GM19463 (cell line): ENCODE measurements around the gene NLRP6.
"Not testable (repeated sequence)": the region's sequence is repeated elsewhere in the genome, so short reads cannot be mapped to it uniquely, and the experiment has no call there.

Experiments
- ATAC-seq: cut with Tn5 transposase; IDR thresholded peaks from one replicate; pipeline ENCODE4 v1.9.1; 2021; ENCODE audit warnings: mild to moderate bottlenecking, moderate library complexity; ENCODE audit not compliant: unreplicated experiment

The NLRP6 gene

DNA sequence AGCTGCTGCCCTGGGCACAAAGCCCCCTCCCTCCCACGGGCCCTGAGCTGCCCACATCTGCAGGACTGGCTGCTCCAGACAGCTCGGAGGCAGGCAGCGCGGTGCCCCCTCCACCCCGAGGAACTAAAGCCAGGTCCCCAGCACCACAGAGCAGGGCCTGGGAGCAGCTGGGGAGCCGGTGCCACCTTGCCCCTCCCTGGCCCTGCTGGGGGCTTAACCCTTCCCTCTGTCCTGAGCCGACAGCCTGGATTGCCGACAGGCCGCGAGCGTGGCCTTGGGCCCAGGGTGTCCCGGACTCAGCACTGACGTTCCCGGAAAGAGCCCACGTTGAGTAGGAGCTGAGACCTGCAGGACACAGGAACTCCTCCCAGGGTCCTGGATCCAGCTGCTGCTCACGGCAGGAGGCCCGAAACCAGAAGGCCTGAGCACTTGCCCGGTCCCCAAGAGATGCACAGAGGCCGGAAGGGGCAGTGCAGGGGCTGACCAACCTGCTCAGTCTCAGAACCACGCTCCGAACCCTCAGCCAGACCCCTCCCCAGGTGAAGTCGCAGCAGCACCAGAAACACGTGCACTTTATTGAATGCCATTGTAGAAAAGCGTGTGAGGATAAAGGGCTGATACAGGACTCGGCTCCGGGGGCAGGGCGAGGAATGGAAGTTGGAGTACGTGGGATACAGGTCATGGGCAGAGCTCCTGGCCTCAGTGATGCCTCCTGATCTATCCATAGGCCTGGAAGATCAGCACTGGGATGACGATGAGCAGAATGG is 41.1 kb downstream of the NLRP6 start:
- ATAC-seq = not testable (repeated sequence)

DNA sequence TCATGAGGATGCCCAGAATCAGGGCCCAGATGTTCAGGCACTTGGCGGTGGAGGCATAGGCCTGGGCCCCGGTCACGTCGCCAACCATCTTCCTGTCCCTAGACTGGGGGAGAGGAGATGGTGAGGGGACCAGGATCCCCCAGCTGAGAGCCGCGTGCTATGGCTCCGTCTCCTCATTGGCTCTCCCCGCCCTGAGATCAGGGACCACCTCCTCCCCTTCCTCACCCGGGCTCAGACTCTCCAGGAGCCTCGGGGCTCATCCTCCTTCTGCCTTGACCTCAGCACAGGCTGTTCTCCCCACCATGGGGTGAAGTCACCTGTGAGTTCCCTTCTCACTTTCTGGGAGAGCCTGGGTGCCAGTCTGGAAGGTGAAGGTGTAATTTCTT is 41.7 kb downstream of the NLRP6 start:
- not testable (repeated sequence) for ATAC-seq

DNA sequence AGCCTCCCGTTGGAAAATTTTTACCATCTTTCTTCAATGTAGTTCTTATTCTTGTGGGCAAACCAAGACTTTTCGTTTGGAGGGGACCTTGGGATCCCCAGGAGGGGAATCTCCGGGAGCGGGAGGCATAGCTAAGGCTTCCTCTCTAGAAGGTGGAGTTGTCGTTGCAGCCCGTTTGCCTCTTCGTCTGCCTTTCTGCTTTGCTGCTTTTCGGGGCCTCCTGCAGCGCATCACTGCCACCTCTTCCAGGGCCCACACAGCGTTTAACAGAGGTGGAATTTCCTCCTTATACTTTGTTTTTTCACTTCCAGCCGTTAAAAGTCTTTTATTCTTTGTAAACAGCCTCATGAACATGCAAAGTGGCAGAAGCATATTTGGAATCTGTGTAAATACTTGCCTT is 45.9 kb downstream of the NLRP6 start:
- ATAC-seq = no peak

DNA sequence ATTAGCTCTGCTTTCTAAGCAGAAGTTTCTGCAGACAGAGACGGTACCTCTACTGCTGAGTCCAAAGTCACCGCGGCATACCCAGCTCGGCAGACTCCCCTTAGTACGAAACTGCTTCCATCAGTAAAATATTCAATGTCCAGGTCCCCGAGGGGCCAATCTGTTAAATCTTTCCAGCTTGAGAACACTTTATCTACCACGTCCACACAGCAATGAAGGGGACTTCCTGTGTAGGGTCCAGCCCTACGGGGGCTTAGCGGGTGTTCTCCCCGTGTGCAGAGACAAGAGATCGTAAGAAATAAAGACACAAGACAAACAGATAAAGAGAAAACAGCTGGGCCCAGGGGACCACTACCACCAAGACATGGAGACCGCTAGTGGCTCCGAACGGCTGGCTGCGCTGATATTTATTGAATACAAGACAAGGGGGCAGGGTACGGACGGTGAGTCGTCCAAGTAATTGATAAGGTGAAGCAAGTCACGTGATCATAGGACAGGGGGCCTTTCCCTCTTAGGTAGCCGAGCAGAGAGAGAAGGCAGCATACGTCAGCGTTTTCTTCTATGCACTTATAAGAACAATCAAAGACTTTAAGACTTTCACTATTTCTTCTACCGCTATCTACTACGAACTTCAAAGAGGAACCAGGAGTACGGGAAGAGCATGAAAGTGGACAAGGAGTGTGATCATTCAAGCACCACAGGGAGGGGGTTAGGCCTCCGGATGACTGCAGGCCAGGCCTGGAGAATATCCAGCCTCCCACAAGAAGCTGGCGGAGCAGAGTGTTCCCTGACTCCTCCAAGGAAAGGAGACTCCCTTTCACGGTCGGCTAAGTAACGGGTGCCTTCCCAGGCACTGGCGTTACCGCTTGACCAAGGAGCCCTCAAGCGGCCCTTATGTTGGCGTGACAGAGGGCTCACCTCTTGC is 46.6 kb downstream of the NLRP6 start:
- not testable (repeated sequence) for ATAC-seq

DNA sequence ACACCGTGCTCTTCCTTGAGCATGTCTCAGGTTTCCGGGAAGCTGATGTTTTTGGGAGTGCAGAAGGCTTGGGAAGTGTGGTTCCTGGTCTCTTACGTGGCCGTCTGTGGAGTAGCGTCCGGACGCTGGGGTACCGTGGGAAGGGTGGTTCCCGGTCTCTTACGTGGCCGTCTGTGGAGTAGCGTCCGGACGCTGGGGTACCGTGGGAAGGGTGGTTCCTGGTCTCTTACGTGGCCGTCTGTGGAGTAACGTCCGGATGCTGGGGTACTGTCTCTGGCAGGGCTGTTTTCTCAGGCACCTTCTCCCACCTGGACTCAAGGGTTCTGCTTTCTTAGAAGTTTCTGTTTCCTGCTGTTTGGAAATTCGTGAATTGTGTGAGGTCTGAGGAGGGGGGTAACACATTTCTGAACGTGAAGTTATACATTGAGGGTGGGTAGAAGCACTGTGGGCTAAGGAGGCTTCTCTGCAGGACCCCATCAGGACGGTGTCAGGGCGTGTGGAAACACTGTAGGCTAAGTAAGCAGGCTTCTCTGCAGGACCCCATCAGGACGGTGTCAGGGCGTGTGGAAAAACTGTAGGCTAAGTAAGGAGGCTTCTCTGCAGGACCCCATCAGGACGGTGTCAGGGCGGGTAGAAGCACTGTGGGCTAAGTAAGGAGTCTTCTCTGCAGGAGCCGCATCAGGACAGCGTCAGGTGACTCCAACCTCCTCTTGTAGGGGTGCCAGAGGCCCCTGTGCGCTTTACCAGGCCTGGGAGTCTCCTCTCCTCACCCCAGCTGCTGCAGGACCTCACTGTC is 47.8 kb downstream of the NLRP6 start:
- no peak for ATAC-seq

DNA sequence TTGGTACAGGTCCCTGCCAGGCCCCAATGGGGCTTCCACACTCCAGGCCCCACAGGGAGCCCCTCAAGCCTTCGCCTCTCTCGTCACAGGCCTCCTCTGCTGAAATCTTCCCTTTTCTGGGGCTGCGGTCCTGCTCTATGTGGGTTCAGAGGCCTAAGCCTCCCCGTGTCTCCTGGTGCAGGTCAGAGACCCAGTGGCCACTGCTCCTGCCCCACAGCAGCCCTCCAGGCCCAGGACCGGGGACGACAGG is 48.3 kb downstream of the NLRP6 start:
- no peak for ATAC-seq

DNA sequence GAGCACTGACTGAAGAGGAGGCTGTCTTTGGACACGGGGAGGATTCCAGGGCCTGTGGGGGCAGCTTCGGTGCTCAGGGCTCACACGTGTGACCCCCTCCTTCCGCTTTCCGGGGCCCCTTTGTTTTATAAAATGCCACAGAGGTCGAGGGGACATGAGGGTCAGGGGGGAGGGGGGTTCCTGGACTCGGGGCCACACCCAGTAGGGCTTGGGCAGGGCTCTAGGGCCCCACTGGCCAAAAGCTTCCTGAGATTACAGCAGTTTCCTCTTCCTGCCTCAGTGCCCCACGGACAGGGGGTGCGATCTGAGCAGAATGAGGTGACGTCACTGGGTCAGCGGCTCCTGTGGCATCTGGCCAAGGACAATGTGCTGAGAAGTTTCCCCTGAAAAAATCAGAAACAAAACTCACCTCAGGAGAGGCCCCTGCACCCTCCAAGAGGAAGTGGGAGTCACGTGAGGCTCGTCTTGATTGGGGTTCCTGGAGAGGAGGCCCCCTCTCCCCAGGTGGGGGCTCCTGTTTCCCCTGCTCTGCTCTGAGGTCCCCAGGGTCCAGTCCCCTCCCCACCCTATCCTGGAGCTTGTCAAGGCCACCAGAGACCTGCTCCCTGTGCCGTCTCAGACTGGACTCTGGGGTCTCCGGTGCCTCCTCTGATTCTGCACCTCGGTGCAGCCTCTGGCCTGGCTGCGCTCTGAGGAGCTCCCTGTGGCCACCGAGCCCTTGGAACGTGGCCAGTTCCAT is 48.8 kb downstream of the NLRP6 start:
- ATAC-seq = no peak

DNA sequence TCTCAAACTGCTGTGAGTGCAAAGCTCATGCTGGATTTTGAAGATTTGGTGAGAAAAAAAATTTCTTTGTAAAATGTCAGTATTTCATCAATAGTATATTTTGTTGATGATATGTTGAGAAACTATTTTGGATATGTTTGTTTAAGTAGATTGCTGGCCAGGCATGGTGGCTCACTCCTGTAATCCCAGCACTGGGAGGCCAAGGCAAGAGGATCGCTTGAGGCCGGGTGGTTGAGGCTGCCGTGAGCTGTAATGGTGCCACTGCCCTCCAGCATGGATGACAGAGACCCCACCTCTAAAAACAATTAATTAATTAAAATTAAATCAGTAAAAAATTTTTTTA is 49.3 kb downstream of the NLRP6 start:
- no peak for ATAC-seq

DNA sequence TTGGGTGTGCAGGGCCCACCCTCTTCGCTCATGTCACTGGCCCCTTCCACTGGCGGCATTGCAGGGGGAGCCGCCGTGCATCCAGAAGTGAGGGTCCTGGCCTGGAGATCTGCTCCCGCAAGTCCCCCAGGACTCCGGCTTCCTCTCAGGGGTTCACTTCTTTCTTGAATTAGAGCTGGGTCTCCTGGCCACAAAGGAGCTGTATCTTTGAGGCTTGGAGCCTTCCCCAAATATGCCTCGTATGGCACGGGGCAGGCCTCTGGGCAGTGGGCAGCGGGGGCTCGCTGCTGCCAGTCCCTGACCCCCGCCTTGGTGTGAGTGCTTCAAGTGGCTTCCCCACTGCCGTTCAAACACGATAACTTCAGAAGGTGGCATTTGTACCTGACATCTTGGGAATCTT is 49.8 kb downstream of the NLRP6 start:
- no peak for ATAC-seq

DNA sequence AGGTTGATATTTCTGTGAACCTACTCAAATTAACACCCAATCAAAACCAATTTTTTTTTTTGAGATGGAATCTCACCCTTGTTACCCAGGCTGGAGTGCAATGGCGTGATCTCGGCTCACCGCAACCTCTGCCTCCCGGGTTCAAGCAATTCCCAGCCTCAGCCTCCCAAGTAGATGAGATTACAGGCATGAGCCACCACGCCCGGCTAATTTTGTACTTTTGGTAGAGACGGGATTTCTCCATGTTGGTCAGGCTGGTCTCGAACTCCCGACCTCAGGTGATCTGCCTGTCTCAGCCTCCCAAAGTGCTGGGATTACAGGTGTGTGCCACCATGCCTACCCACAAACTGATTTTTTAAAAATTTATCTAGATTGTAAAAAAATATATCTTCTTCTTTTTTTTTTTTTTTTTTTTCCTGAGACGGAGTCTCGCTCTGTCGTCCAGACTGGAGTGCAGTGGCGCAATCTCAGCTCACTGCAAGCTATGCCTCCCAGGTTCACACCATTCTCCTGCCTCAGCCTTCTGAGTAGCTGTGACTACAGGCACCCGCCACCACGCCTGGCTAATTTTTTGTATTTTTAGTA is 50.4 kb downstream of the NLRP6 start:
- ATAC-seq = not testable (repeated sequence)

DNA sequence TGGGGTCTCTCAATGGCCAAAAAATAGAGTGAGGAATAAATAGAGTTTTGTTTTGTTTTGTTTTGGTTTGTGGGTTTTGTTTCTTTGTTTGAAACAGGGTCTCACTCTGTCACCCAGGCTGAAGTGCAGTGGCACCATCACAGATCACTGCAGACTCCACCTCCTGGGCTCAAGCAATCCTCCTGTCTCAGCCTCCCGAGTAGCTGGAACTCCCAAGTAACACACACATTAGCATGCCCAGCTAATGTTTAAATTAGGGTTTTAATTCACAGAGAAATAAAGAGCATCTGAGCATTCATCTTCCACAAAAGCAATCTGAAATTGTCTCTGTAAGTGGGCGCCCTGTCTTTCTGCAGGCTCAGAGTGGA is 51.7 kb downstream of the NLRP6 start:
- ATAC-seq = no peak

DNA sequence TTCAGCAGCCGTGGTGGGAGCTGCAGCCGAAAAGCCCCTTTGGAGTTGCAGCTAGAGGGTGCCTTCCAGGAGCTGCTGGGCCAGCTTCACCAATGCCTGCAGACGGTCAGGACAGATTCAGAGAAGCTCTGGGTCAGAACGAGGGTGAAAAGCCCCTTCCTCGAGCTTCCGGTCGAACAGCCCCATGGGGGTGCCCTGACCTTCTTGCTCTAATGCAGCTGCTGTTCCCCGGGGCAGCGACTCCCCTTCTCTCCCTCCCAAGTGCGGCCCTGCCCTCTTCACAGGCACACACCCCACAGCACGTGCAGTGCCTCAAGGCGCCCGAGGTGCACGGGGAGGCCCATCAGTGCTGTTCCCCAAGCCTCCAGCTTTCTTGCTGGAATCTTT is 52.1 kb downstream of the NLRP6 start:
- ATAC-seq = no peak

DNA sequence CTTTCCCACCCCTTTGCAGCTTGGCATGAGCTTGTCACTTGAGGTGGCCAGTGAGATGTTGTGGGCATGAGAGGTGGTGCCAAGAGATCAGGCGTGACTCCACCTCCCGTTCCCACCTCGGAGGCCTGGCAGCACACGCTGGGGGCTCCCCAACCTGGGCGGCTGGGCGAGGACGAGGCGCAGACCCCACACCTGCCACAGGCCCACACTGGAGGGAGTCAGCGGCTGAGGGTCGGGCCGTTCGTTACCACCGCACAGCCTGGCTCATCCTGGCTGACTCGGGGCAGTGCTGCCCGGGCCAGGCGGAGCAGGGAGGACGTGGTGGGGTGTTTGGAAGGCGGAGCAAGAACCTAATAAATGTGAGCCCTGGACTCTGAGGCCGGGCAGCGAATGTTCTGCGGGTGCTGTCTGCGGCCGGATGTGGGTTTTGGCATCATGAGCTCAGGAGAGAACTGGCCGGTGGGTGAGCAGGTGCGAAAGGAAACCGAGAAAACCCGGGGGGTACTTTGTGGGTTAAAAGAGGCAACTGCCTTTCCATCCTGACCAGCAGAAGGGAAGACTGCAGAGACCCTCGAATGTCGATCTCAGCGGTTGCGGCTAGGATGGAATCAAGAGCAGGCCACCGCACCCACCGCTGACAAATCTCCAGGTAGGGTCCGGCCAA is 52.6 kb downstream of the NLRP6 start:
- no peak for ATAC-seq

DNA sequence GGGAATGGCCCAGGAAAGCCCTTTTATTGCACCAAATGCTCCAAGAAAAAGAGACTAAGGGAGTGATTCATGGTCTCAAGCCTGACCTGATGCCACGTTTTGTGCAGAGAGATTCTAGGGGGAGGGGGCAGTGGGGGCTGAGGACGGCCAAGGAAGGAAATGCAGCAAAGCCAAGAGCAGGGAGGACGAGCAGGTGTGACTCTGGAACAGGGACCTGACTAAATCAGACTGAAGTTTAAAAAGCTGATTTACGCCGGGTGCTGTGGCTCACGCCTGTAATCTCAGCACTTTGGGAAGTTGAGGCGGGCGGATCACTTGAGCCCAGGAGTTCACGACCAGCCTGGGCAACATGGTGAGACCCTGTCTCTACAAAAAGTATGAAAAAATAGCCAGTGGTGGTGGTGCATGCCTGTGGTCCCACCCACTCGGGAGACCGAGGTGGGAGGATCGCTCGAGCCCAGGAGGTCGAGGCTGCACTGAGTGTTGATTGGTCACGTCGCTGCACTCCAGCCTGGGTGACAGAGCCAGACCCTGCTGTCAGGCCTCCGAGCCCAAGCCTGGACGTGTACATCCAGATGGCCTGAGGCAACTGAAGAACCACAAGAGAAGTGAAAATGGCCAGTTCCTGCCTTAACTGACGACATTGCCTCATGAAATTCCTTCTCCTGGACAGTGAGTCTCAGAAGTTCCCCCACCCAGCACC is 53.3 kb downstream of the NLRP6 start:
- ATAC-seq = no peak

DNA sequence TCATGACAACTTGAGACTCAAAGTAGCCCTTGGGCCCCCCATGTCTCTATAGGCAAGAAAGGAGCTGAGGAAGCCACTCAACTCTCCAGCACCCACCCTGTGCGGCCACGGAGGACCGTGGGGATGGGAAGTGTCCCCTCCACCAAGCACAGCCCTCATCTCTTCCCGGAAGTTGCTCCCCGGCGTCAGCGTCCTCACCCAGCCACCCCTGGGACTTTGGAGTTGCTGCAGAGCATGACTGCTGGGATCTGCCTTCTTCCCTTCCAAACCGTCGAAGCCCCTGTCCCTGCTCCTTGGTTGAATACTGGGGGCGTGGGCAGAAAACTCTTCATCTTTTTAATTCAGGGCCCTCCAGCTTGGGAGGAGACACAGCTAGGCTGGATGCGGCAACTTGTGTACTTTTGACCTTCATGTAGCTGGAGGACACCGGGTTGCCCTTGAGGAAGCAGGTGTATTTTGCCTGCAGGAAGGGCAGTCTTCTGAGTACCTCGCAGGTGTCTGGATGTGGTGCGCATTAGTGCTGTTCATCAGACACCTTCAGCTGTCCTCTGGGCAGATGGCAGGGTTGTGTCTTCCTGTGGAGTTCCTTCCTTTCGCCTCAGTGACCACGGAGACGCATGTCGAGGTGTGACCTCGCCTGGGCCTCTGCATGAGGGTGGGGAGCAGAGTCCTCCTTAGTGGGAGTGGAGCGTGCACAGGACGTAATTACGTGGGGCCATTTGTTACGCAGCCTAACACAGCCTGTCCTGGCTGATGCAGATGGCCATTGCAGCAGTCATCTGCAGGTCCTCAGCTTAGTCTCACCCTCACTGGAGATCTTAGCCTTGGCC is 54.7 kb downstream of the NLRP6 start:
- no peak for ATAC-seq

DNA sequence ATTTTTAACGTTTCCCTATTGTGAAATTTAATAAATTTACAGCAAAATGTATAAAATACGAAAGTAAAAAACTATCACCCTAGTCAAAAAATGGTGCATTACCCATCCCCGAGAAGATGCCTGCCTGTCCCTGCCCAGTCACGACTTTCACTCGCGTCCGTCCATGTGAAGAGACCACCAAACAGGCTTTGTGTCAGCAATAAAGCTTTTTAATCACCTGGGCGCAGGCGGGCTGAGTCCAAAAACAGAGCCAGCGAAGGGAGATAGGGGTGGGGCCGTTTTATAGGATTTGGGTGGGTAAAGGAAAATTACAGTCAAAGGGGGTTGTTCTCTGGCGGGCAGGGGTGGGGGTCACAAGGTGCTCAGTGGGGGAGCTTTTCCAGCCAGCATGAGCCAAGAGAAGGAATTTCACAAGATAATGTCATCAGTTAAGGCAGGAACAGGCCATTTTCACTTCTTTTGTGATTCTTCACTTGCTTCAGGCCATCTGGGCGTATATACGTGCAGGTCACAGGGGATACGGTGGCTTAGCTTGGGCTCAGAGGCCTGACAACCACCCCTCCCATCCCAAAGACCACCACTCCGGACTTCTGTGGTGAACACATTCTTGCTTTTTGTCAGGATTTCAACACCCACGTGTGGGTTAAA is 55.5 kb downstream of the NLRP6 start:
- not testable (repeated sequence) for ATAC-seq

DNA sequence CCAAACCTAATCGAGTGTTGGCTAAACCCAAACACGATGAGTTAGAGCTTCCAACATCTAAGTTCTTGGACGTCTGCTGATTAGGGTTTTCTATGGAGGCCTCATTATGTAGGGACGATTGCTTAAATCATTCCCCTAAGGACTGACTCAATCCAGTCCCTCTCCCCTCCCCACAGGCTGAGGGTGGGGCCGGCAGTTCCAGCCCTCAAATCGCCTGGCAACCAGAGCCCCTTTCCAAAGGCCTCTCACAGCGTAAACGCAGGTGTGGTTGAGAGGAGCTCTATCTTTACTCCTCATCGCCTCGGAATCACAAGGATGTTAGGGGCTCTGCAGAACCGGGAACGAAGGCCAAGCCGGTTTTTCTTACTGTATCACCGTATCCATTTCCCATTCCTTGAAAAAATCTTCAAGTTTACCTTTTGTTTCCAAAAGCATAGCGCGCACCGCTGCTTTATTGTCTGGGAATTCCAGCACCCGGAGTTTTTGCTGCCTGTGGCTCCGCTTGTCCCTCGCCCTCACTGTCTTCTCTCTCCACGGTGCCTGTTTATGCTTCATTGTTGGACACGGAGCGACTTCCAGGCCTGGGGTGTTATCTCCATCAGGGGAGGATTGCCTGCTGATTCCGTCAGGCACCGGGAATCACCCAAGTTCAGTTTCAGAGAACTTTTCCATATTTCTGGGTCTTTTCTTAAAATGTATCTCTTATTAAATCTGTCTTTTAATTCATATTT is 56.2 kb downstream of the NLRP6 start:
- ATAC-seq = no peak
